AG09309 (cell line): ENCODE data around the gene TMEM164.

ENCODE experiments used
- DNase-seq: peaks from one replicate; pipeline ENCODE4 v3.0.0-alpha.2; 2010; ENCODE audit warnings: low read depth
- H3K4me3 ChIP-seq: 2 replicates; pipeline ENCODE4 v1.5.1; 2011; ENCODE audit warnings: mild to moderate bottlenecking, low read depth, low read length, moderate library complexity; ENCODE audit not compliant: control insufficient read depth
- TF ChIP-seq, protein P1 (sequence below): IDR thresholded peaks from 2 replicates; pipeline ENCODE4 v1.5.1; 2011; ENCODE audit warnings: mild to moderate bottlenecking, low read depth, low read length, inconsistent platforms; ENCODE audit not compliant: insufficient read depth, control insufficient read depth; ENCODE audit errors: missing control alignments

The TMEM164 gene

DNA sequence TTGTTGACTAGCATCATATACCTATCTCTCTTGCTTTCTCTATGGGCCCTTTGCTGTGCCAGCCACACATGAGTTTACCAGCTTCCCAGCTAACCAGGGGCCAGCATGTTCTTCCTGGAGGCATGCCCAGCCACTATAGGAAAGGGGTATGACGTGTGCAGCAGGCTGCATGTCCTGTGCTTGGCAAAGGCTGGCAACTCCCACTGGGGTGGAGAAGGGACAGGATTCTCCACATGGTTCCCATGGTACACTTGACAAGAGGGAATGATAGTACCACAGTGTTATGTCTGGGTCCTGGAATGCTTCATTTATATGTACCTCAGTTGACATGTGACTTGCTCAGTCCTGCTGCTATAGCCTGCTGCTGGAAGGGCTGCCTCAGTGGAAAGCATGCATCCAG, 78.8 kb downstream of the TMEM164 start:
- TF ChIP-seq, protein P1, sequence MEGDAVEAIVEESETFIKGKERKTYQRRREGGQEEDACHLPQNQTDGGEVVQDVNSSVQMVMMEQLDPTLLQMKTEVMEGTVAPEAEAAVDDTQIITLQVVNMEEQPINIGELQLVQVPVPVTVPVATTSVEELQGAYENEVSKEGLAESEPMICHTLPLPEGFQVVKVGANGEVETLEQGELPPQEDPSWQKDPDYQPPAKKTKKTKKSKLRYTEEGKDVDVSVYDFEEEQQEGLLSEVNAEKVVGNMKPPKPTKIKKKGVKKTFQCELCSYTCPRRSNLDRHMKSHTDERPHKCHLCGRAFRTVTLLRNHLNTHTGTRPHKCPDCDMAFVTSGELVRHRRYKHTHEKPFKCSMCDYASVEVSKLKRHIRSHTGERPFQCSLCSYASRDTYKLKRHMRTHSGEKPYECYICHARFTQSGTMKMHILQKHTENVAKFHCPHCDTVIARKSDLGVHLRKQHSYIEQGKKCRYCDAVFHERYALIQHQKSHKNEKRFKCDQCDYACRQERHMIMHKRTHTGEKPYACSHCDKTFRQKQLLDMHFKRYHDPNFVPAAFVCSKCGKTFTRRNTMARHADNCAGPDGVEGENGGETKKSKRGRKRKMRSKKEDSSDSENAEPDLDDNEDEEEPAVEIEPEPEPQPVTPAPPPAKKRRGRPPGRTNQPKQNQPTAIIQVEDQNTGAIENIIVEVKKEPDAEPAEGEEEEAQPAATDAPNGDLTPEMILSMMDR = no peak
- no peak for DNase-seq
- H3K4me3 ChIP-seq = no peak overlapping the region

DNA sequence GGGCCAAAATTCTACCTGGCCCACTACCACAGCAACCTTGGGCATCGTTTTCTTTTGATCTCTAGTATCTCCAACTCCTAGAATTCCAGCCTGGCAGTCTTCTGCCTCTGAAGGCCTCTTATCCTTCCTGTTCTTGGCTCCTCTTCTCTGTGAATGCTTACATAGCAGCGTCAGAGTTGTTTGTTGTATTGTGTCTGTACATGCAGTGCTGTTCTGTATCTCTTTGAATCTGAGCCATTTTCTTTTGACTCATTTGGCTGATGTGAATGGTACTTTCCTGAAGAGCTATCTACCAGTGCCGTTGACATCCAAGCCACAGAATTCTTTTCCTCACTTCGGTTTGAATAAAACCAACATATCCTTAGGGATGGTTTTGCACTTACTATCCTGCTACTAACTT, 79.2 kb downstream of the TMEM164 start:
- TF ChIP-seq, protein P1 = no peak
- H3K4me3 ChIP-seq = no peak overlapping the region
- DNase-seq = peak; percentile 44

DNA sequence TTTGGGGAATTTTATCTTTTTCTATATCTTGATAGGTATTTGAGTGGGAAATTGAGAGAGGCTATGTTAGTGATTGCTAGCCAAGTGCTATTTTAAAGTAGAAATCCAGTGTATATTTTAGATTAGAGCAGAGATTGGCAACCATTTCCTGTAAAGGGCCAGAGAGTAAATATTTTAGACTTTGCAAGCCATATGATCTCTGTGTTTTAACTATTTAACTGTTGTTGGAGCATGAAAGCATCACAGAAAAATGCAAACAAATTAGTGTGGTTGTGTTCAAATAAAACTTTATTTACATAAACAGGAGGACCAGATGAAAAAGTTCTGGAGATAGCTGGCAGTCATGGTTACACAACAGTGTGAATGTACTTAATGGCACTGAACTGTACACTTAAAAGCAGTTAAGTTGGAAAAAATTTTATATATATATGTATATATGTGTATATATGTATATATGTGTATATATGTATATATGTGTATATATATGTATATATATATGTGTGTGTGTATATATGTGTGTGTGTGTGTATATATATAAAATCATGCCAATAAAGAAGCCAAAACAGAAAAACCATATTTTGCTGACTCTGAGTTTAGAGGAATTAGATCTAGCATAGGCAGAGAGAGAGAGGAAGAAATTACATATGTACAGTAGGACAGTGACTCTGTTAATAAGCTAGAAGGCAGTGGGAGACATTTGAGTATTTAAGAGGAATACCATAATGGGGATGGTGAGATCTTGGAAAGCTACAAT, 83.4 kb downstream of the TMEM164 start:
- H3K4me3 ChIP-seq = no peak overlapping the region
- no peak for DNase-seq
- TF ChIP-seq, protein P1 = no peak

DNA sequence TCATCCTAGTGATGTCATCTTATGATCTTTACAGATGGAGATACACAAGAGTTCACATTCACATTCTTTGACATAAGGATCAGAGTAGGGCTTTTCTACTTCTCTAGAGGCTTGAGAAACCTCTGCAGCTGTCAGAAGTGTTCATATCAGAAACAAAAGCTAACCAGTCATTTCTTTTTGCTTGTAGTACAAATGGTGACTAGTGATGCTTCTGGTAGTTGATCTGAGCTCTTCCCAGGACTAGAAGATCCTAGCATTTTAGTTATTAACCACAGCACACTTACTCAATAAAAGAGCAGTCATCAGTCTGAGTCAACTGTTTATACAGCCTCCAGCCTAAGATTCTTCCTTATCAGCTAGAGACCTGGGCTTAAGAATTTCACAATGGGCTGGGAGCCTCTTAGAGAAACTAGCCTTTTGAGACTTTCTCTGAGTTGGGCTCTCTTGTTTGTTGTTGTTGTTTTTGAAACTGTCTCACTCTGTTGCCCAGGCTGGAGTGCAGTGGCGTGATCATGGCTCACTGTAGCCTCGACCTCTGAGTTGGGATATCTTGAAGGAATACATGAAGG, 84.1 kb downstream of the TMEM164 start:
- no peak overlapping the region for H3K4me3 ChIP-seq
- DNase-seq = peak; percentile 80
- TF ChIP-seq, protein P1 = no peak

DNA sequence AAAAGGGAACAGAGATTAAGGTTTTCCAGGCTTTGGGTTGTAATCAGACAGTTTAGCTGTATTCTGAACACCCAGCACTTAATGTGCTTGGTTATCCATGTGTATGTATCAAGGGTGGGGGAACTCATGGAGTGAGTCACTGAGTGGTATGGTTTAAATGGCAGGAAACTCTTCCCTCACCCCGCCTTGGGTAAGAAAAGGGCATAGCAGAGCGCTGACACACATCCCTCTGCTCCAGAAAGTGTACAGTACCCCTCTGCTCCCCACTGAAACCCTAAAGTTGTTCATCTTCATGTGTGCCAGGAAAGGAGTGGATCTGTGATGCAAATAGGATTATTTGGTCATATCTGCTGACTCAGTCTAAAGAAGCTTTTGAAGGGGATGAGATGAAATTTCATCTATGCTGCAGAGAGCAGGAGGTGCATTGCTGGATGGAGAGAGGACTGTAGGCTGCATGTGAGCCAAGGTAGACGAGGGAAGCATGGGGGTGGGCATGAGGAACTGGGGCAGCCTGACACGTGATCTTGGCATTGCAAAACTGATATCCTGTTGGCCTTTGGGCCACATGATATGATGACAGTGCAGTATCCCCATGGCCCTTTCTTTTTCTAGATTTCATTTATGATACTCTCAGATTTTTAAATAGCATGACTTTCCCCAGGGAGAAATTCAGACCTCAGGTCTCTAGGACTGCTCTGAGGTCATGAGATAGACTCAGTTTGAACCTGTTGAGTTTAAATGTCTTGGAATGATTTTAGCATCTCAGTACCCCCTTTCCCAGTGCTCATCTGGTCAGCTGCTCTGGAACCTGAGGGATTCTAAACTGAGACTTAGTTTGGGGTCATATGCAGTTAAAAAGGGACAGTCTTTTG, 84.8 kb downstream of the TMEM164 start:
- TF ChIP-seq, protein P1 = no peak
- no peak overlapping the region for H3K4me3 ChIP-seq
- DNase-seq = peak; percentile 80

DNA sequence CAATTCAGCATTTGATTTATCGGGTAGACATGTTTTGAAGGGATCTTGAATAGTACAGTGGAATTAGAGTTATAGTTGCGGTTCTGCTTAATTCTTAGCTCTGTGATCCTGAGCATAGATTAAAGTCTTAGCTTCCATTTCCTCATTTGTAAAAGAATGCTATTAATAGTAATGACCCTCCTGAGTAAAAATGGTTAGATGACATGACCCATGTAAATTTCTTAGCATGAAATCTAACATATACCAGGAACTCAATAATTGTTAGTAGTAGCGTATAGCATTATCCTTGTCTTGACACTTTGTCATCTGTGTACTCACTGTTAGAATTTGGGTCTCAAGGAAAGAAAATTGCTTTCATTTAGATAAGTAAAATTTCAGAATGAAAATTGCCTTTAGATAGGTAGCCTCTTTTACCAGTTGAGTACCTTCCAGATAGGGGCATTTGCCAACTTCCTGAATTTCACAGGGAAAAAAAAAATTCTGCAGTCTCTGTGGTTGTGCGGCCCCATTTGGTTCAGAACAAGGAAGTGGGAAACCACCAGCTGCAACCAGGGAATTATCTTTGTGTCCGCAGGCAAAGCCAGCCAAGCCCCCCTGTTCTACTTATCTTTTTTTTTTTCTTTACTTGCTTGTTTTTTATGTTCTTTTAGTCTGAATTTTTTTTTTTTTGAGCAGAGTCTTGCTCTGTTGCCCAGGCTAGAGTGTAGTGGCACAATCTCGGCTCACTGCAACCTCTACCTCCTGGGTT, 86.9 kb downstream of the TMEM164 start:
- DNase-seq = no peak
- no peak overlapping the region for H3K4me3 ChIP-seq
- TF ChIP-seq, protein P1 = no peak
